NCI-H2107 (cell line): ENCODE measurements around the gene RGSL1.
A peak's percentile ranks its signal among the peaks of the same experiment; 100 is the strongest.
"Not testable (repeated sequence)": the region's sequence is repeated elsewhere in the genome, so short reads cannot be mapped to it uniquely, and the experiment has no call there.

Experiments
- DNase-seq: peaks from one replicate; lab custom pipeline; 2025; lab: John Stamatoyannopoulos, UW

RGSL1 gene

GRCh38 chr1:182446033-182446669, 3.8 kb upstream of the RGSL1 start:
- DNase-seq, result peak; percentile 51

- DNase-seq, result not testable (repeated sequence)
Measured at GRCh38 chr1:182447124-182447523, 2.8 kb upstream of the RGSL1 start.

GRCh38 chr1:182447660-182448059, 2.3 kb upstream of the RGSL1 start:
- no peak for DNase-seq

GRCh38 chr1:182453631-182454030, 3.7 kb downstream of the RGSL1 start:
- no peak for DNase-seq

- no peak for DNase-seq
Measured at GRCh38 chr1:182457844-182458243, 7.9 kb downstream of the RGSL1 start.

- no peak for DNase-seq
Measured at GRCh38 chr1:182459949-182460348, 10.0 kb downstream of the RGSL1 start.

DNA sequence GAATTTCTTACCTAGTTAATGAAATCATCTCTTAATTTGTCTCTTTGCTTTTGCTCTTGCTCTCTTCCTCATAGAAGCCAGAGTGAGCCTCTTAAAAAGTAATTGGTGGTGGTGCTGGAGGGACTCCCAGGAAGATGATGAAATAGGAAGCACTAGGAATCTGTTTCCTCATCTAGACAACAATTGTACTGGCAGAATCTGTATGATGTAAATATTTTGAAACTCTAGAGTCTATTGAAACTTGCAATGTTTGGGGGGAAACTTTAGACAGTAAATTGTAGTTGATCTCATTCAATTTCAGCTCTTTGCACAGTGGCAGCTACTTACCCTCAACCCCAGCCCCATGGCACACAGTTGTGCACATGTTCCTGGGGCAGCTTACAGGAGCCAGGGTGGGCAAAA, 10.6 kb downstream of the RGSL1 start:
- no peak for DNase-seq

DNA sequence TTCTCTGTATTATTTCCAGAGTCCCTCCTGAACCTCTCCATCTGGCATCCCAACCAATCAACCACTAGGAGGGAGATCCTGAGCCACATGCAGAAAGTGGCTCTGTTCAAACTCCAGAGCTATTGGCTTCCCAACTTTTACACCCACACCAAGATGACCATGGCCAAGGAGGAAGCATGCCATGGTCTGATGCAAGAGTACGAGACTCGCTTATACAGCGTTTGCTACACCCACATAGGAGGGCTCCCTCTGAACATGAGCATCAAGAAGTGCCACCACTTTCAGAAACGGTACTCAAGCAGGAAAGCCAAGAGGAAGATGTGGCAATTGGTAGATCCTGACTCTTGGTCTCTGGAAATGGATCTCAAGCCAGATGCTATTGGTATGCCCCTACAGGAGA, 23.6 kb downstream of the RGSL1 start:
- DNase-seq, result no peak

DNA sequence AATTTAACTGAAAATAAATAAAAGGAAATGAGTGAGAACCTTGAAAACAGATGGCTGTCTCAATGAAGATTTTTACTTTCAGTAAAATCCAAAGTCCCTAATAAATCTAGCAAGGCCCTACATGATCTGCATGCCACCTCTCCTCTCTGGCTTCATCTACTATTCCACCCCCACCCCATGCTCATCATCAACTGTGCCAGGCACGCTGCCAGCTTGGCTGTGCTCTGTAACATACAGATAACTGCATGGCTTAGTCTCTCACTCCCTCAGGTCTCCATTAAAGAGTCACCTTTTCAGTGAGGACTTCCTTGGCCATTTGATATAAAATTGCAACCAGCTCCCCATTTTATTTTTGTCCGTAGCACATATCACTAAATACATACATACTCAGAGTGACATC, 26.7 kb downstream of the RGSL1 start:
- no peak for DNase-seq

GRCh38 chr1:182478238-182478637, 28.3 kb downstream of the RGSL1 start:
- no peak for DNase-seq

GRCh38 chr1:182484067-182484466, 34.1 kb downstream of the RGSL1 start:
- DNase-seq, result no peak

GRCh38 chr1:182484531-182485257, 34.7 kb downstream of the RGSL1 start:
- peak; percentile 72 for DNase-seq

DNA sequence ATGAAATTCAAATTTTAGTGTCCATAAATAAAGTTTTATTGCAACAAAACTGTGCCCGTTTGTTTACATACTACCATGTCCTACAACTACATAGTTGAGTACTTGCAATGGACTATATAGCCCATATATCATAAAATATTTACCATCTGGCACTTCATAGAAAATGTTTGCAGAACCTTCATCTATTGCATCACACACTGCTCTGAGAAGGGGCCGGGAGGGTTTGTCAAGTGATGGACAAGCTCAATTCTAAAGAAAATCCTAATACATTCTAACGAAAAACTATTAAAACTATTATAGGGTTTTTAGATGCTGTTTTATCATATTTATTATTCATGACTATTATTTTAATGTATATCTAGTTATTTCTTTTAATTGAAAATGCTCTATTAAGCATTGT, 35.9 kb downstream of the RGSL1 start:
- no peak for DNase-seq

DNA sequence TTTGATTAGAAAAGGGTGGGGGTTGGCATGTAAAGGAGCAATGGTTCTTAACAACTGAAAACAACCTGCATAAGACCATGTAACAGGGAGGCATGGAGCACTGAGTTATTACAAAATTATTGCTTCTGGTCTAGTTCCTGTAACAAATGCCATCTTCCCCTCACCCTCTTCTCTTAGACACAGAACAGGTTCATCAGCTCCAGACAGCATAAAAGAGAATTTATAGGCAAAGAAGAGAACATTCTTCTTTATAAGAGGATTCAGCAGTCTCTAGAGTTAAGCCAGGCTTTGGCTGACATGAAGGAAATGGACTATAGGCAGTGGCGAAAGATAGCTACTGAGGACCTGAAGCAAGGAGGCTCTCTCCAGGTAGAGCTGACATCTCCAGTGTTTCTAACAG, 38.9 kb downstream of the RGSL1 start:
- no peak for DNase-seq

GRCh38 chr1:182493063-182493462, 43.1 kb downstream of the RGSL1 start:
- DNase-seq, result no peak

DNA sequence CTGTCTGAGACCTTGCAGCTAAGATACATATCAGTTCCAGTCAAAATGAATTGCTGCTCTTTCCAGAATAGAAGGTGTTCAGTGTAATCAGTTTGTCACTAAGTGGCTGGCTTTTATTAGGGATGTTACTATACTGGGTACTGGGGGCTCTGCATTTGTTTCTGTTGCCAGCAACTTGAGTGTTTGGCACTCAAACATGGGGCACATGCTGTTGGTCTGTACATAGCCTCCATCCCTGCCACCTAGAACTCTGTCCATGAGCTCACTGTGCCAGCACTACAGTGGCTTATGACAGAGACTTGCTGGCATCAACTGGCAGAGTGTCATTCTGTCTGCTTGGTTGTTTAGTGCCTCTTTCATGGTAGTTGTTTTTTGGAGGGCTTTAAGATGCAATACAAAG, 45.1 kb downstream of the RGSL1 start:
- DNase-seq, result no peak

DNA sequence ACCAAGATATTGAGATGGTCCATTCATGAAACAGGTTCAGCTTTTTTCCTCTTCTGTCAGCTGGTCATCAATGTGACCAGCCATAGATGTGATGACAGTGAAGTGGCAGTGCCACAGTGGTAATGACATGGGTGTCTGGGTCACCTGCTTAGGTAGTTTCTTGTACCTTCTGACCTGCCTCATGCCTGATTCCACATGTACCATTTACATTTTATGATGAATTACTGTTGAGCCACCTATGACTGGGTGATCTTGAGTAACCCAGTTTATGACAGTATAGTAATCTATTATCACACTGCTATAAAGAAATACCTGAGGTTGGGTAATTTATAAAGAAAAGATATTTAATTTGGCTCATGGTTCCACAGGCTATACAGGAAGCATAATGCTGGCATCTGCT, 45.7 kb downstream of the RGSL1 start:
- DNase-seq, result no peak

GRCh38 chr1:182507685-182508084, 57.7 kb downstream of the RGSL1 start:
- DNase-seq, result no peak

DNA sequence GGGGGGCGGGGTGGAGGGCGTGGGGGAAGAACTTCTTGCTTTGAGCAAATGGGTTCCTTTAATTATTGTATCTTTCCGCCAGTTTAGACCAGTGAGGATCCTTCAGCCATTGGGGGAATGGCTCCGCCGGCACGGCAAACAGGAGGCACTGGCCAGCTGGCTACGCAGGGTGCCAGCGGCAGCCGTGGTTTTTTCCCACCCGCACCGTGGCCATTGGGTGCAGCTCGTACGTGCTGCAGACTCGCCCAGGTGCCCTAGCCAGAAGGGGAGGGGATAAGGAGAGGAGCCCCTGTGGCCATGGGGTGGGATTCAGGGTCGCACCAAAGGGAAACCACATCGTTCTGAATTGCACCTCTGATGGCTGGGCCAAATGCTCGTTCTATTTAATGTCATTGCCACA, 65.6 kb downstream of the RGSL1 start:
- DNase-seq, result no peak

GRCh38 chr1:182520736-182521135, 70.8 kb downstream of the RGSL1 start:
- no peak for DNase-seq

DNA sequence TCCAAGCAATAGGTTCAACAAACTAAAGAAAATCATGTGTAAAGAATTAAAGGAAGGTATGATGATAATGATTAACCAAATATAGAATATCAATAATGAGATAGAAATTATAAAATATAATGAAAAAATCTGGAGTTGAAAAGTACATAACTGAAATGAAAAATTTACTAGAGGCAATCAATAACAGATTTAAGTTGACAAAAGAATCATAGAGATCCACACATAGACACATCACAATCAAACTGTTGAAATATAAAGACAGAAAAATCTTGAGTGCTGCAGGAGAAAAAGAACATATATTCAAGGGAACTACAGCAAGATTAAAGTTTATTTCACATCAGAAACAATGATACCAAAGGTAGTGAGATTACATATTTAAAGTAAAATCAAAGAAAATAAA, 75.4 kb downstream of the RGSL1 start:
- DNase-seq, result no peak

DNA sequence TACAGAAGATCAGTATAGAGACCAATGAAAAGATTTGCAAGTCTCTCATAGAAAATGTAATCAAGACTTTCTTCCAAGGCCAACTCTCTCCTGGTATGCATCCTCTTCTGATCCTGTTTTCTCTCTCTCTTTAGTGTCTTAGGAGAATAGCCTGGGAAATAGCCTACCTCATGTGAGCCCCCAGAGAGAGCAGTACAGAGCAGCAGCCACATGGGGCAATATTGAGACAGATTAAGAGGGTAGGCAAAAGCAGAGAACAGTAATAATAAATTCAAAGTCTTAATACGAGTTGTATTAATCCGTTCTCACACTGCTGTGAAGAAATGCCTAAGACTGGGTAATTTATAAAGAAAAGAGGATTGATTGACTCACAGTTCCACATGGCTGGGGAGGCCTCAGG, 77.7 kb downstream of the RGSL1 start:
- no peak for DNase-seq

DNA sequence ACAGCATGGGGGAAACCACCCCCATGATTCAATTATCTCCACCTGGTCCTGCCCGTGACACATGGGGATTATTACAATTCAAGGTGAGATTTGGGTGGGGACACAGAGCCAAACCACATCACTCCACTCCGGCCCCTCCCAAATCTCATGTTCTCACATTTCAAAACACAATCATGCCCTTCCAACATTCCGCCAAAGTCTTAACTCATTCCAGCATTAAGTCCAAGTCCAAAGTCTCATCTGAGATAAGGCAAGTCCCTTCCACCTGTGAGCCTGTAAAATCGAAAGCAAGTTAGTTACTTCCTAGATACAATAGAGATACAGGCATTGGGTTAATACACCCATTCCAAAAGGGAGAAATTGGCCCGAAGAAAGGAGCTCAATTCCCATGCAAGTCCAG, 78.3 kb downstream of the RGSL1 start:
- DNase-seq, result not testable (repeated sequence)

DNA sequence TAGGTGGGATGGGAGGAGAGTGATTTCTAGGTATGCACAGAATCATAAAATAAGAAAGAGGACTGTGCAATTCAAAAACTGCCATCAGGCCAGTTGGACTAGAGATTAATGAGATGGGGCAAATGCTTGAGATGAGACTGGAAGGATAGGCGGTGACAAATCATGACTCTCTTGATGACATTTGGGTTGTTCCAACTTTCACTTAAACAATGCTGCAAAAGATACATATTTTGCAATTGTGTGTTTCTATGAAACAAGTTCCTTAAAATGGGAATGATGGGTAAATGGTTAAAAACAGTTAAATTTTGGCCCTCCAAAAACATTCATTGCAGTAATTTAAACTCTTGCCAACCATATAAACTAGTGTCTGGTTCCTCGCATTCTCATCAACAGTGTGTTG, 84.0 kb downstream of the RGSL1 start:
- DNase-seq, result no peak
